ENCODE measurements around the gene REV1.
"Not testable (repeated sequence)": the region's sequence is repeated elsewhere in the genome, so short reads cannot be mapped to it uniquely, and the experiment has no call there.

Gene REV1

GRCh38 chr2:99504844-99505584, 15.2 kb upstream of the REV1 start:
- Histone ChIP-seq H3K4me3 (ENCODE audit: low read depth, low read length) (no peak overlapping the region), H3K27me3 (ENCODE audit: insufficient read depth, low read length) (peaks cover 24% of the 10 kb centered on the region), H3K36me3 (ENCODE audit: insufficient read depth, low read length) (no peaks in the 10 kb centered on the region), H3K27ac (ENCODE audit: low read depth, low read length) (no peak overlapping the region), H3K4me1 (ENCODE audit: control insufficient read depth, insufficient read depth, low read length, unreplicated experiment) (no peaks in the 10 kb centered on the region), H3K79me2 (ENCODE audit: control insufficient read depth, insufficient read depth, low read length, unreplicated experiment) (no peaks in the 10 kb centered on the region), H2AFZ (ENCODE audit: low read length, unreplicated experiment) (no peak overlapping the region)

GRCh38 chr2:99503662-99504416, 14.0 kb upstream of the REV1 start:
- not testable (repeated sequence) for H3K27ac ChIP-seq (ENCODE audit: low read depth, low read length); H2AFZ ChIP-seq (ENCODE audit: low read length, unreplicated experiment); H3K4me1 ChIP-seq (ENCODE audit: control insufficient read depth, insufficient read depth, low read length, unreplicated experiment); H3K4me3 ChIP-seq (ENCODE audit: low read depth, low read length); H3K36me3 ChIP-seq (ENCODE audit: insufficient read depth, low read length); H3K79me2 ChIP-seq (ENCODE audit: control insufficient read depth, insufficient read depth, low read length, unreplicated experiment)
- peaks cover 26% of the 10 kb centered on the region for H3K27me3 ChIP-seq (ENCODE audit: insufficient read depth, low read length)

GRCh38 chr2:99496021-99496420, 6.2 kb upstream of the REV1 start:
- Histone ChIP-seq H2AFZ (ENCODE audit: low read length, unreplicated experiment) (no peak overlapping the region), H3K27ac (ENCODE audit: low read depth, low read length) (no peak overlapping the region)

GRCh38 chr2:99495115-99495860, 5.5 kb upstream of the REV1 start:
- no peak overlapping the region for H3K4me3 ChIP-seq (ENCODE audit: low read depth, low read length)
- no peak overlapping the region for H2AFZ ChIP-seq (ENCODE audit: low read length, unreplicated experiment)
- peaks cover 9% of the 10 kb centered on the region for H3K27me3 ChIP-seq (ENCODE audit: insufficient read depth, low read length)
- H3K27ac ChIP-seq (ENCODE audit: low read depth, low read length): no peak overlapping the region
- no peaks in the 10 kb centered on the region for H3K79me2 ChIP-seq (ENCODE audit: control insufficient read depth, insufficient read depth, low read length, unreplicated experiment)
- no peaks in the 10 kb centered on the region for H3K36me3 ChIP-seq (ENCODE audit: insufficient read depth, low read length)
- peaks cover 3% of the 10 kb centered on the region for H3K4me1 ChIP-seq (ENCODE audit: control insufficient read depth, insufficient read depth, low read length, unreplicated experiment)

More at GRCh38 chr2:99496021-99496420, 6.2 kb upstream of the REV1 start:
- H3K4me1 ChIP-seq (ENCODE audit: control insufficient read depth, insufficient read depth, low read length, unreplicated experiment): no peaks in the 10 kb centered on the region
- H3K27me3 ChIP-seq (ENCODE audit: insufficient read depth, low read length): peaks cover 16% of the 10 kb centered on the region
- no peaks in the 10 kb centered on the region for H3K79me2 ChIP-seq (ENCODE audit: control insufficient read depth, insufficient read depth, low read length, unreplicated experiment)
- H3K4me3 ChIP-seq (ENCODE audit: low read depth, low read length): no peak overlapping the region
- no peaks in the 10 kb centered on the region for H3K36me3 ChIP-seq (ENCODE audit: insufficient read depth, low read length)

- peaks cover 9% of the 10 kb centered on the region for H3K4me1 ChIP-seq (ENCODE audit: control insufficient read depth, insufficient read depth, low read length, unreplicated experiment)
- H2AFZ ChIP-seq (ENCODE audit: low read length, unreplicated experiment): no peak overlapping the region
- no peak overlapping the region for H3K4me3 ChIP-seq (ENCODE audit: low read depth, low read length)
- 0 out of 2 replicates have a peak, but pooled peaks cover 2% of the 10 kb centered on the region for H3K27me3 ChIP-seq (ENCODE audit: insufficient read depth, low read length)
- H3K79me2 ChIP-seq (ENCODE audit: control insufficient read depth, insufficient read depth, low read length, unreplicated experiment): peaks cover 18% of the 10 kb centered on the region
- H3K27ac ChIP-seq (ENCODE audit: low read depth, low read length): no peak overlapping the region
- H3K36me3 ChIP-seq (ENCODE audit: insufficient read depth, low read length): no peaks in the 10 kb centered on the region
Observed at GRCh38 chr2:99492721-99493120, 2.9 kb upstream of the REV1 start.

GRCh38 chr2:99490623-99491461, 1.0 kb upstream of the REV1 start:
- H3K27ac ChIP-seq (ENCODE audit: low read depth, low read length): peak overlapping the region; percentile 72; the same call in 1 of the 2 replicates
- no peaks in the 10 kb centered on the region for H3K27me3 ChIP-seq (ENCODE audit: insufficient read depth, low read length)
- H3K4me3 ChIP-seq (ENCODE audit: low read depth, low read length): peak overlapping the region; percentile 92
- peak overlapping the region; percentile 91 for H2AFZ ChIP-seq (ENCODE audit: low read length, unreplicated experiment)
- no peaks in the 10 kb centered on the region for H3K36me3 ChIP-seq (ENCODE audit: insufficient read depth, low read length)
- peaks cover 37% of the 10 kb centered on the region for H3K79me2 ChIP-seq (ENCODE audit: control insufficient read depth, insufficient read depth, low read length, unreplicated experiment)
- peaks cover 15% of the 10 kb centered on the region for H3K4me1 ChIP-seq (ENCODE audit: control insufficient read depth, insufficient read depth, low read length, unreplicated experiment)

- H2AFZ ChIP-seq (ENCODE audit: low read length, unreplicated experiment): peak overlapping the region; percentile 32
- peaks cover 15% of the 10 kb centered on the region for H3K4me1 ChIP-seq (ENCODE audit: control insufficient read depth, insufficient read depth, low read length, unreplicated experiment)
- H3K27me3 ChIP-seq (ENCODE audit: insufficient read depth, low read length): no peaks in the 10 kb centered on the region
- H3K4me3 ChIP-seq (ENCODE audit: low read depth, low read length): peak overlapping the region; percentile 92
- peak overlapping the region; percentile 72 for H3K27ac ChIP-seq (ENCODE audit: low read depth, low read length)
- no peaks in the 10 kb centered on the region for H3K36me3 ChIP-seq (ENCODE audit: insufficient read depth, low read length)
- H3K79me2 ChIP-seq (ENCODE audit: control insufficient read depth, insufficient read depth, low read length, unreplicated experiment): peaks cover 51% of the 10 kb centered on the region
Observed at GRCh38 chr2:99489063-99489760, 605 bp downstream of the REV1 start.

- Histone ChIP-seq H3K4me3 (ENCODE audit: low read depth, low read length) (peak overlapping the region; percentile 92), H3K36me3 (ENCODE audit: insufficient read depth, low read length) (no peaks in the 10 kb centered on the region), H3K27ac (ENCODE audit: low read depth, low read length) (peak overlapping the region; percentile 72), H3K79me2 (ENCODE audit: control insufficient read depth, insufficient read depth, low read length, unreplicated experiment) (peaks cover 57% of the 10 kb centered on the region), H3K27me3 (ENCODE audit: insufficient read depth, low read length) (no peaks in the 10 kb centered on the region), H2AFZ (ENCODE audit: low read length, unreplicated experiment) (peak overlapping the region; percentile 32), H3K4me1 (ENCODE audit: control insufficient read depth, insufficient read depth, low read length, unreplicated experiment) (peaks cover 15% of the 10 kb centered on the region)
Observed at GRCh38 chr2:99488539-99489062, 1.2 kb downstream of the REV1 start.

GRCh38 chr2:99487906-99488305, 1.9 kb downstream of the REV1 start:
- H3K79me2 ChIP-seq (ENCODE audit: control insufficient read depth, insufficient read depth, low read length, unreplicated experiment): peaks cover 64% of the 10 kb centered on the region
- no peak overlapping the region for H2AFZ ChIP-seq (ENCODE audit: low read length, unreplicated experiment)
- peak overlapping the region; percentile 92 for H3K4me3 ChIP-seq (ENCODE audit: low read depth, low read length)
- peaks cover 15% of the 10 kb centered on the region for H3K4me1 ChIP-seq (ENCODE audit: control insufficient read depth, insufficient read depth, low read length, unreplicated experiment)
- H3K27me3 ChIP-seq (ENCODE audit: insufficient read depth, low read length): no peaks in the 10 kb centered on the region
- no peaks in the 10 kb centered on the region for H3K36me3 ChIP-seq (ENCODE audit: insufficient read depth, low read length)
- peak overlapping the region; percentile 72 for H3K27ac ChIP-seq (ENCODE audit: low read depth, low read length)

All from ACC112 (cell line).